ENCODE data around the gene PRRT2.

The PRRT2 gene

GRCh38 chr16:29863669-29863984 is 51.6 kb downstream of the PRRT2 start:
- TF ChIP-seq POLR2AphosphoS5 (IDR thresholded peaks at IDR 0.05; ENCODE audit: borderline replicate concordance, low read depth, low read length) (no peak), FOXP2 (optimal IDR thresholded peaks at IDR 0.05; ENCODE audit: control extremely low read depth, extremely low read length, insufficient read depth) (no peak)
- Histone ChIP-seq H3K9me3 (ENCODE audit: low read depth, low read length) (no peaks in the 10 kb centered on the region), H3K36me3 (ENCODE audit: insufficient read depth, low read length) (peaks cover 3% of the 10 kb centered on the region; the same call in 1 of the 2 replicates), H3K9ac (ENCODE audit: insufficient read length) (no peak overlapping the region), H3K27ac (peak overlapping the region; percentile 99), H3K4me3 (peak overlapping the region; percentile 94)
- DNase-seq (ENCODE audit: low read depth, low spot score), result no peak

- TF ChIP-seq EZH2 (IDR thresholded peaks at IDR 0.05), result no peak
- no peak for TF ChIP-seq FOXP2 (optimal IDR thresholded peaks at IDR 0.05; ENCODE audit: control extremely low read depth, extremely low read length, insufficient read depth)
- TF ChIP-seq POLR2AphosphoS5 (IDR thresholded peaks at IDR 0.05; ENCODE audit: borderline replicate concordance, low read depth, low read length), result no peak
- H3K9ac ChIP-seq (ENCODE audit: insufficient read length), result no peak overlapping the region
- H3K27ac ChIP-seq, result no peak overlapping the region
- no peak overlapping the region for H3K4me3 ChIP-seq
- no peaks in the 10 kb centered on the region for H3K9me3 ChIP-seq (ENCODE audit: low read depth, low read length)
- H3K36me3 ChIP-seq (ENCODE audit: insufficient read depth, low read length), result no peaks in the 10 kb centered on the region; the same call in 1 of the 2 replicates
- no peak for DNase-seq (ENCODE audit: low read depth, low spot score)
Observed at GRCh38 chr16:29864205-29864604, 52.2 kb downstream of the PRRT2 start.
